GM18505 (cell line): Measurements from ENCODE around the gene WDR73.

Experiments used
- ATAC-seq: cut with Tn5 transposase; IDR thresholded peaks from one replicate; pipeline ENCODE4 v1.9.1; 2021; ENCODE audit not compliant: unreplicated experiment
- POLR2A ChIP-seq: IDR thresholded peaks from 4 replicates; pipeline ENCODE4 v1.6.1; 2011; ENCODE audit warnings: borderline replicate concordance; ENCODE audit not compliant: insufficient read depth, insufficient read length; ENCODE audit errors: extremely low read depth

The WDR73 gene

DNA sequence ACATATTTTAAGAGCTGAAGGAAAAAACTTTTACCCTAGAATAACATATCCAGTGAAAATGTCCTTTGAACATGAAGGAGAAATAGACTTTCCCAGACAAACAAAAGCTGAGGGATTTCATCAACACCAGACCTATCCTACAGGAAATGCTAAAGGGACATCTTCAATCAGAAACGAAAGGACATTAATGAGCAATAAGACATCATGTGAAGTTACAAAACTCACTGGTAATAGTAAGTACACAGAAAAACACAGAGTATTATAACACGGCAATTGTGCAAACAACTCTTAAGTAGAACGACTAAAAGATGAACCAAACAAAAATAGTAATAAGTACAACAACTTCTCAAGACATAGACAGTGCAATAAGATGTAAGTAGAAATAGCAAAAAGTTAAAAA lies 56.8 kb downstream of the WDR73 start:
- TF ChIP-seq POLR2A, result no peak
- no peak for ATAC-seq

DNA sequence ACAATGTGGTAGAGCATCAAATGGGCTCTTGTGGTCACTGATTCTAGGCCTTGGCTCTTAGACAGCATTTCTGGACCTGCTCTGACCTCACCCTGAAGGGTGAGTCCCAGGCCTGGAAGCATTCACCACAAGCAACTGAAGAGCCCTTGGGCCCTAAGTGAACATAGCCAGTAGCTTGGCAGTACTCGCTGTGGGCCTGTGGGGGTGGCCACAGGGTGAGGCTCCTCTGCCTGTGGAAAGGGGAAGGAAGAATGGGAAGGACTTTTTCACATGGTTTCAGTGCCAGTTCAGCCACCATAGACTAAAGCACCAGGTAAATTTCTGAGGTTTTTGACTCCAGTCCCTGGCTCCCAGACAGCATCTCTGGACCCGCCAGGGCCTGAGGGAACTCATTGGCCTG lies 58.4 kb downstream of the WDR73 start:
- no peak for ATAC-seq
- TF ChIP-seq POLR2A, result no peak

GRCh38 chr15:84594617-84595290 lies 59.3 kb downstream of the WDR73 start:
- ATAC-seq, result no peak

DNA sequence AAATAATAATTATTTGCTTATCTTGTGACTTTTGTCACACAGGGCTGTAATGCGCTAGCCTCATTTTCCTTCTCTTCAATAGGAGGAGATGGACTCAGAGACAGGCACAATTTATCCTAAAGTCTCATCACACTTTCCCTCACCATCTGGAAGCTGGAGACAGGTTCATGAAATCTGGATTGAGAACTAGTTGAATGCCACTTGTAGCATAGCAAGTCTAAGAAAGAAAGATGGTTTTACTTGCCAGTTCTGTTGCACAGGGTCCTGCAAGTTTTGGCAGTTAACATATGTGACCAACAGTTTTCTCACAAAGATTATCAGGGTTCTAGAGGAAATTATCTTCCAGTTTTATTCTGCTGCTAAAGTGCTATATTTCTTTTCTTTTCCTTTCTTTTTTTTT lies 62.3 kb downstream of the WDR73 start:
- no peak for ATAC-seq
- TF ChIP-seq POLR2A, result no peak

More at GRCh38 chr15:84594617-84595290, 59.3 kb downstream of the WDR73 start:
- TF ChIP-seq POLR2A, result no peak

GRCh38 chr15:84590406-84590805 lies 63.7 kb downstream of the WDR73 start:
- ATAC-seq, result no peak
- no peak for TF ChIP-seq POLR2A
